ENCODE data around the gene IFITM1. TPM values are rescaled to one million over a fixed set of nuclear protein-coding genes. Genes with fewer than 3 reads are reported as not detected.

The IFITM1 gene
- total and polyA plus RNA-seq, 9 of the 15 experiments (the other 6 are each of a cell fraction or from before 2014, with no cell fraction given): 691 to 5,579 (median 974) TPM

DNA sequence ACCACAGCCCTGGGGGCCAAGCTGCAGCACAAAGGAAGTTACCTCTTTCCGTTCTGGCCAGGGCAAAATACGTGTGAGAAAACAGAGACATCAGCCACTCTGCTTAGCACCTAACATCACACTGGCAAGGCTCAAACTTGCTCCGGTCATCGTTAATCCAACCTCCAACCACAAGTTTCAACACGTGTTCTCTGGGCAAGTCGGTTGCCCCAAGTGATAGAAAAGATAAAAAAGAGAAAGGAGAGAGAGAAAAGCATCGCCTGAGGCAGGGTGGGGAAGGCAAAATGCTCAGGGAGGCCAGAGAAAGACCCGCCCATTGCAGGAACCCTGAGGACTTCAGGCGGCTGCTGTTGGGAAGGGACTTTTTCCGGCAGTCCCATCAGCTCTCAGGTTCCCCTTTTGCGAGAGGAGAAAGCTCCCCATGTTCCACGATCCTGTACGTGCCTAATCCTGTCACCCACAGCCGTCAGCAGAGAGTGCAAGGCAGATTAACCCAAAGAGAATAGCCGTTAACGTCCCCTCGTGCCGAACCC is 36.9 kb downstream of the IFITM1 start:
- H3K4me1 ChIP-seq (replicated peaks in 1 of 2; ENCODE audit: control insufficient read depth in 2 of 2, insufficient read depth in 2 of 2, low read length in 2 of 2): peaks cover 61 to 67% of the 10 kb centered on the region in 2 experiments
- CTCF ChIA-PET (ENCODE audit: low intra/inter-chr PET ratio): no interaction called here
- H4K20me1 ChIP-seq (replicated peaks; ENCODE audit: control insufficient read depth, insufficient read depth, low read length): no peaks in the 10 kb centered on the region
- no peaks in the 10 kb centered on the region for H3K27me3 ChIP-seq (ENCODE audit: control insufficient read depth in 2 of 2, insufficient read depth in 2 of 2, low read length in 2 of 2)
- POLR2A ChIA-PET: interaction anchor here (0.6 to 0.8 kb wide), 2 partner anchors 20 to 107 kb away, joined by 3 read pairs; no protein-coding TSS in a partner anchor
- in situ Hi-C loops (cut with MboI) (loop anchor here (5.0 kb wide), 1 partner anchor 38 kb away; the partner anchor contains the start of gene IFITM1), intact Hi-C loops (cut with micrococcal nuclease) (loop anchor here (1.0 to 5.0 kb wide), 2 partner anchors 21 to 83 kb away; no protein-coding TSS in a partner anchor)
- no peaks in the 10 kb centered on the region for H3K9me1 ChIP-seq (ENCODE audit: control insufficient read depth, insufficient read depth, low read length)
- H3K79me2 ChIP-seq (ENCODE audit: control insufficient read depth, insufficient read depth, low read length): peaks cover 7% of the 10 kb centered on the region; the same call in 1 of the 3 replicates
- WGBS (ENCODE audit: insufficient coverage, low coverage, missing lambda C conversion rate): 3% methylated on average over 16 of the region's 18 CpGs
- BruUV-seq (replicated peaks): no TSS peak
- H3K27ac ChIP-seq (ENCODE audit: extremely low read depth, low read depth, low read length): peak overlapping the region; percentile 88
- peak overlapping the region; percentile 94 for H2AFZ ChIP-seq (ENCODE audit: low read depth, low read length)
- H3K9me3 ChIP-seq (replicated peaks; ENCODE audit: control insufficient read depth, insufficient read depth, low read depth, low read length): no peaks in the 10 kb centered on the region
- FAIRE-seq (peak; percentile 85), DNase-seq (ENCODE audit: extremely low read depth in 1 of 4, low spot score in 3 of 4) (peak in 3 of 4 experiments; percentile 20 to 84 (median 42)), ATAC-seq (peak; percentile 65)
- H3K4me2 ChIP-seq (ENCODE audit: insufficient read depth, low read length): peak overlapping the region; percentile 69
- H3K9ac ChIP-seq (ENCODE audit: insufficient read depth in 1 of 2, low read depth in 2 of 2, low read length in 2 of 2): peak overlapping the region; percentile 75 to 89
- H3K36me3 ChIP-seq (ENCODE audit: control insufficient read depth, insufficient read depth, low read length): no peaks in the 10 kb centered on the region
- no peak overlapping the region for H3K4me3 ChIP-seq
- no peak for TF ChIP-seq SAFB (IDR thresholded peaks at IDR 0.05; ENCODE audit: borderline replicate concordance, low read depth, low read length)
- TF ChIP-seq SRF (CRISPR knock-in tag; IDR thresholded peaks at IDR 0.05): peak in 1 of 2 experiments; percentile 75; a peak in 2 of 4 replicates
- TF ChIP-seq, protein P1, sequence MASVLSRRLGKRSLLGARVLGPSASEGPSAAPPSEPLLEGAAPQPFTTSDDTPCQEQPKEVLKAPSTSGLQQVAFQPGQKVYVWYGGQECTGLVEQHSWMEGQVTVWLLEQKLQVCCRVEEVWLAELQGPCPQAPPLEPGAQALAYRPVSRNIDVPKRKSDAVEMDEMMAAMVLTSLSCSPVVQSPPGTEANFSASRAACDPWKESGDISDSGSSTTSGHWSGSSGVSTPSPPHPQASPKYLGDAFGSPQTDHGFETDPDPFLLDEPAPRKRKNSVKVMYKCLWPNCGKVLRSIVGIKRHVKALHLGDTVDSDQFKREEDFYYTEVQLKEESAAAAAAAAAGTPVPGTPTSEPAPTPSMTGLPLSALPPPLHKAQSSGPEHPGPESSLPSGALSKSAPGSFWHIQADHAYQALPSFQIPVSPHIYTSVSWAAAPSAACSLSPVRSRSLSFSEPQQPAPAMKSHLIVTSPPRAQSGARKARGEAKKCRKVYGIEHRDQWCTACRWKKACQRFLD (CRISPR knock-in tag; IDR thresholded peaks at IDR 0.05): peak; percentile 91
- TF ChIP-seq CTCFL (IDR thresholded peaks at IDR 0.05; ENCODE audit: borderline replicate concordance, insufficient read depth, low read depth, low read length, poor library complexity, severe bottlenecking): no peak
- peak; percentile 68; the same call in 1 of the 2 replicates for TF ChIP-seq SMAD4 (CRISPR knock-in tag; conservative IDR thresholded peaks at IDR 0.05)
- TF ChIP-seq MCM3 (IDR thresholded peaks at IDR 0.05): no peak
- TF ChIP-seq BRCA1 (IDR thresholded peaks at IDR 0.05): no peak
- no peak for TF ChIP-seq BRCA1 (CRISPR knock-in tag; IDR thresholded peaks at IDR 0.05)
- TF ChIP-seq MTA3 (IDR thresholded peaks at IDR 0.05; ENCODE audit: borderline replicate concordance): peak; percentile 49; the same call in 1 of the 2 replicates

Measured in K562 (cell line).